GM12878 (cell line): ENCODE measurements around the gene SUFU. TPM values are rescaled to one million over a fixed set of nuclear protein-coding genes. Genes with fewer than 3 reads are reported as not detected.

Source experiments
- ATAC-seq: fragments of 200-7000 bp; cut with Tn5 transposase; 3 replicates; pipeline ENCODE4 v1.9.1; 2020; ENCODE audit warnings: mild to moderate bottlenecking, moderate library complexity
- BruUV-seq: library from RNA; stranded (reverse); fragments of 400-500 nt; replicated peaks from 2 replicates; lab custom pipeline; 2021; lab: Mats Ljungman, UMichigan
- CTCF ChIA-PET: fragments of 300-600 bp; sonication (Branson Sonifier 250); formaldehyde crosslinking; extraction: SDS; loops from one replicate; lab custom pipeline; 2021; ENCODE audit warnings: inconsistent platforms; lab: Yijun Ruan, JAX
- POLR2A ChIA-PET: fragments of 350-600 bp; formaldehyde crosslinking; extraction: SDS; loops from one replicate; lab custom pipeline; 2021; ENCODE audit warnings: inconsistent platforms; lab: Charles Lee
- RAD21 ChIA-PET: fragments of 300-600 bp; sonication (Branson Sonifier 250); formaldehyde crosslinking; loops from one replicate; lab custom pipeline; 2023; ENCODE audit warnings: antibody characterized with exemption; ENCODE audit not compliant: unreplicated experiment; lab: Charles Lee
- SMC1A ChIA-PET: fragments of 300-600 bp; sonication (Branson Sonifier 250); formaldehyde crosslinking; loops from one replicate; lab custom pipeline; 2023; ENCODE audit not compliant: unreplicated experiment, uncharacterized antibody; lab: Charles Lee
- DNase-seq: peaks from one replicate; pipeline ENCODE4 v3.0.0-alpha.2; 2011; ENCODE audit warnings: low read depth, low spot score
- FAIRE-seq: peaks from 3 replicates; lab custom pipeline; 2011; peaks lifted over from hg19 to GRCh38; lab: Jason Lieb, UNC
- H2AFZ ChIP-seq: 2 replicates; pipeline ENCODE4 v1.6.0; 2011; ENCODE audit warnings: low read depth, low read length, control low read depth; ENCODE audit not compliant: control insufficient read depth
- H3K27ac ChIP-seq: 2 replicates; pipeline ENCODE4 v1.5.1; 2011; ENCODE audit warnings: control low read depth; ENCODE audit not compliant: control insufficient read depth, insufficient read depth
- H3K27me3 ChIP-seq, 2 experiments: replicated peaks in 1 of 2; 2 replicates each; pipeline versions ENCODE4 v1.6.0 to v1.6.1; 2011; ENCODE audit warnings: low read length in 1 of 2; ENCODE audit not compliant: control insufficient read depth in 2 of 2, insufficient read depth in 2 of 2
- H3K36me3 ChIP-seq, 2 experiments: 2 replicates each; pipeline ENCODE4 v1.5.1; 2011; ENCODE audit warnings: low read length in 1 of 2; ENCODE audit not compliant: control insufficient read depth in 2 of 2, insufficient read depth in 2 of 2
- H3K4me1 ChIP-seq: 2 replicates; pipeline ENCODE4 v1.6.1; 2011; ENCODE audit warnings: mild to moderate bottlenecking, low read length, moderate library complexity, mixed read lengths; ENCODE audit not compliant: control insufficient read depth, insufficient read depth
- H3K4me2 ChIP-seq: 2 replicates; pipeline ENCODE4 v1.6.0; 2011; ENCODE audit warnings: control low read depth; ENCODE audit not compliant: control insufficient read depth, insufficient read depth
- H3K4me3 ChIP-seq: fragments of 200-600 bp; sonication (generic); 2 replicates; pipeline ENCODE4 v1.5.1; 2016
- H3K79me2 ChIP-seq: 2 replicates; pipeline ENCODE4 v1.6.0; 2011; ENCODE audit warnings: low read length; ENCODE audit not compliant: control insufficient read depth, insufficient read depth
- H3K9ac ChIP-seq: 2 replicates; pipeline ENCODE4 v1.8.0; 2011; ENCODE audit warnings: low read length, control low read depth, mixed read lengths; ENCODE audit not compliant: control insufficient read depth, insufficient read depth
- H3K9me3 ChIP-seq: replicated peaks from 3 replicates; pipeline ENCODE4 v1.5.1; 2011; ENCODE audit warnings: mild to moderate bottlenecking, low read length; ENCODE audit not compliant: control insufficient read depth, insufficient read depth
- H4K20me1 ChIP-seq: 2 replicates; pipeline ENCODE4 v1.6.0; 2011; ENCODE audit not compliant: control insufficient read depth, insufficient read depth
- BRCA1 ChIP-seq: IDR thresholded peaks from 2 replicates; pipeline ENCODE4 v1.6.1; 2011; ENCODE audit warnings: low read depth, low read length, improper control_type of control experiment
- KAT2A ChIP-seq: conservative IDR thresholded peaks from 2 replicates; pipeline ENCODE4 v1.6.1; 2011; ENCODE audit warnings: low read depth, low read length; ENCODE audit not compliant: control insufficient read depth
- POLR2AphosphoS2 ChIP-seq: IDR thresholded peaks from 2 replicates; pipeline ENCODE4 v1.6.1; 2011; ENCODE audit warnings: low read depth, mild to moderate bottlenecking, low read length, improper control_type of control experiment, moderate library complexity
- SIN3A ChIP-seq: IDR thresholded peaks from 2 replicates; pipeline ENCODE4 v1.6.1; 2012; ENCODE audit warnings: low read depth, low read length, improper control_type of control experiment
- SMAD5 ChIP-seq: IDR thresholded peaks from 2 replicates; pipeline ENCODE4 v1.6.1; 2016; ENCODE audit warnings: antibody characterized with exemption, low read depth
- SMC3 ChIP-seq: IDR thresholded peaks from 2 replicates; pipeline ENCODE4 v1.6.1; 2011; ENCODE audit warnings: low read length, improper control_type of control experiment, borderline replicate concordance
- SRF ChIP-seq, 2 experiments: IDR thresholded peaks; 2 replicates each; pipeline ENCODE4 v1.6.1; 2011; ENCODE audit warnings: low read depth in 2 of 2, low read length in 2 of 2, mild to moderate bottlenecking in 1 of 2, moderate library complexity in 1 of 2
- ZNF274 ChIP-seq: IDR thresholded peaks from one replicate; pipeline ENCODE4 v1.8.0; 2011; ENCODE audit not compliant: insufficient read length, insufficient read depth
- ZSCAN29 ChIP-seq: fragments of 450-650 bp; IDR thresholded peaks from 2 replicates; pipeline ENCODE4 v1.6.1; 2017; ENCODE audit warnings: mild to moderate bottlenecking, moderate library complexity
- WGBS: methylation state at CpG from one replicate; pipeline ENCODE4 v1.1.6; 2016; ENCODE audit warnings: low lambda C conversion rate; ENCODE audit not compliant: insufficient replicate concordance, insufficient coverage; ENCODE audit errors: missing lambda C conversion rate; 5-methylcytosine and 5-hydroxymethylcytosine counted together
- in situ Hi-C: fragments of 300-500 bp; cut with MboI; formaldehyde crosslinking; loops from 9 replicates; pipeline ENCODE4 v1.14.3; 2018; ENCODE audit warnings: mixed read lengths
- intact Hi-C: fragments of 100-400 bp; cut with micrococcal nuclease; formaldehyde crosslinking; loops from one replicate; pipeline ENCODE4 v1.14.2; 2022; ENCODE audit not compliant: unreplicated experiment
- polyA plus RNA-seq, 11 experiments: library from polyadenylated mRNA; depleted of rRNA in 4 of 11; unstranded in 6 of 11; stranded (reverse) in 5 of 11; fragments of >200 nt; fragmentation: Nextera tagmentation in 4 of 11; fragmentation: Illumina TruSeq in 1 of 11; extraction: Ambion mirVana in 4 of 11; extraction: Trizol in 1 of 11; gene quantifications; 1 replicate in 1 of 11; 2 replicates in 10 of 11; pipeline versions ENCODE4 v1.2.1 to v1.2.3, GENCODE V29; 2011 to 2016; ENCODE audit warnings: inconsistent platforms in 2 of 11, missing spikeins in 2 of 11, low read depth in 1 of 11
- total RNA-seq, 4 experiments: library from RNA; depleted of rRNA in 3 of 4; stranded (reverse); fragments of >200 nt in 3 of 4; fragmentation: Illumina TruSeq in 1 of 4; extraction: Trizol in 1 of 4; gene quantifications; 2 replicates each; pipeline versions ENCODE4 v1.2.1 to v1.2.3, GENCODE V29; 2013 to 2021
- TF ChIP-seq, protein P1 (sequence below): fragments of 150-350 bp; IDR thresholded peaks from 2 replicates; pipeline ENCODE4 v1.6.1; 2014; ENCODE audit warnings: mild to moderate bottlenecking, low read depth, low read length
- TF ChIP-seq, protein P2 (sequence below): fragments of 450-650 bp; IDR thresholded peaks from 2 replicates; pipeline ENCODE4 v1.6.1; 2014; ENCODE audit warnings: mild to moderate bottlenecking
- TF ChIP-seq, protein P3 (sequence below): fragments of 450-650 bp; IDR thresholded peaks from 2 replicates; pipeline ENCODE4 v1.6.1; 2017; ENCODE audit warnings: borderline replicate concordance
- TF ChIP-seq, protein P4 (sequence below): IDR thresholded peaks from 2 replicates; pipeline ENCODE4 v1.6.1; 2011; ENCODE audit warnings: borderline replicate concordance, low read depth, mild to moderate bottlenecking, moderate library complexity, low read length; ENCODE audit not compliant: insufficient read depth, poor library complexity, severe bottlenecking
- TF ChIP-seq, protein P5 (sequence below): fragments of 450-650 bp; IDR thresholded peaks from 2 replicates; pipeline ENCODE4 v1.6.1; 2016; ENCODE audit warnings: mild to moderate bottlenecking
- TF ChIP-seq, protein P6 (sequence below): fragments of 450-650 bp; IDR thresholded peaks from 2 replicates; pipeline ENCODE4 v1.6.1; 2016; ENCODE audit warnings: mild to moderate bottlenecking

Gene SUFU
- total and polyA plus RNA-seq, 10 of the 15 experiments (the other 5 are each of a cell fraction or from before 2014, with no cell fraction given), result 0.68 to 7.7 (median 2.4) TPM

DNA sequence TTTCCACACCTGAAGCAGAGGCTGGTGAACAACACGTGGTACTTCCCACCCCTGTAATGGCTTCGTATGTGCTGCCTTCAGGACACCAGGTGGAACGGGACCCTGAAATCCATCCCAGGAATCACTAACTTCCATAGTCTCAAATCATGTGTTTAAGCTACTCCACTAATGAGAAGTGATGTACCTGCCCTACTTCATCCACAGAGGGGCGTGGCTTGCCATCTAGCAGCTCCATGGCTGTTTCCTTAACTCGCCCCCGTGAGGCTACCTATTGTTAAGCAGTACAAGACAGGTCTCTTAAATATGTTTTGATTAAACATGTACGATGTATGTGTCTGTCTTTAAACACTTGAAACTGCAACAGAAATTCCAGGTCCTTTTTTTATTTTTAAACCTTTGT lies 178.6 kb downstream of the SUFU start (continued):
- TF ChIP-seq ZNF274, result no peak
- no peak for TF ChIP-seq SIN3A
- no peak for TF ChIP-seq SMAD5
- no peak for TF ChIP-seq ZSCAN29
- TF ChIP-seq, protein P1, sequence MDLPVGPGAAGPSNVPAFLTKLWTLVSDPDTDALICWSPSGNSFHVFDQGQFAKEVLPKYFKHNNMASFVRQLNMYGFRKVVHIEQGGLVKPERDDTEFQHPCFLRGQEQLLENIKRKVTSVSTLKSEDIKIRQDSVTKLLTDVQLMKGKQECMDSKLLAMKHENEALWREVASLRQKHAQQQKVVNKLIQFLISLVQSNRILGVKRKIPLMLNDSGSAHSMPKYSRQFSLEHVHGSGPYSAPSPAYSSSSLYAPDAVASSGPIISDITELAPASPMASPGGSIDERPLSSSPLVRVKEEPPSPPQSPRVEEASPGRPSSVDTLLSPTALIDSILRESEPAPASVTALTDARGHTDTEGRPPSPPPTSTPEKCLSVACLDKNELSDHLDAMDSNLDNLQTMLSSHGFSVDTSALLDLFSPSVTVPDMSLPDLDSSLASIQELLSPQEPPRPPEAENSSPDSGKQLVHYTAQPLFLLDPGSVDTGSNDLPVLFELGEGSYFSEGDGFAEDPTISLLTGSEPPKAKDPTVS, result no peak

DNA sequence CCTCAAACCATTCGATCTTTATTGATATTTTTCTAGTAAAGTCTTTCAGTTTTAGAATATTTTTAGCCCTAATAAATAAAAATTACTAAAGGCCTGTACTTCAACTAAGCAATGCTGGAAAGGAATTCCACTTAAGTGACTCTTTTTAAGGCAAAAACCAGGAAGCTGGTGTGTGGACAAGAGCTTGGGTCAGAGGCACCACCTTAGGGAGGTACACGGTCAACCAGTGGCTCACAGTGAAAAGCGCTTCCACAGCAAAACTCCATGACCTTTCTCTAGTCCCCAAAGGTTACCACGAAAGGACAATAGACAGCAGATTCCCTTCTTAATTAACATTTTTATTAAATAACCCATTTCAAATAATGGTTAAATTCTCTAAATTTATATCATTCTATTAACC lies 179.2 kb downstream of the SUFU start:
- H3K36me3 ChIP-seq, result peaks cover 2 to 4% of the 10 kb centered on the region in 2 experiments; a peak in 3 of 4 replicates
- no peak overlapping the region for H3K9ac ChIP-seq
- ChIA-PET CTCF (interaction anchor here (0.9 to 1.1 kb wide), 2 partner anchors 13 to 219 kb away, joined by 4 read pairs; no protein-coding TSS in a partner anchor), POLR2A (interaction anchor here (0.6 kb wide), 1 partner anchor 119 kb away, joined by 3 read pairs; no protein-coding TSS in a partner anchor), RAD21 (no interaction called here), SMC1A (interaction anchor here (0.9 to 1.7 kb wide), 2 partner anchors 18 to 29 kb away, joined by 3 to 4 read pairs; no protein-coding TSS in a partner anchor)
- H3K4me3 ChIP-seq, result no peak overlapping the region
- H3K4me2 ChIP-seq, result no peak overlapping the region
- no peaks in the 10 kb centered on the region for H3K9me3 ChIP-seq
- in situ Hi-C loops (no loop called here), intact Hi-C loops (no loop called here)
- FAIRE-seq (no peak), DNase-seq (no peak), ATAC-seq (no peak)
- WGBS, result 85% methylated on average over 4 of the region's 4 CpGs
- no peak overlapping the region for H2AFZ ChIP-seq
- 0 out of 2 replicates have a peak, but pooled peaks cover 3% of the 10 kb centered on the region for H3K4me1 ChIP-seq
- no peaks in the 10 kb centered on the region for H4K20me1 ChIP-seq
- TF ChIP-seq, protein P2, sequence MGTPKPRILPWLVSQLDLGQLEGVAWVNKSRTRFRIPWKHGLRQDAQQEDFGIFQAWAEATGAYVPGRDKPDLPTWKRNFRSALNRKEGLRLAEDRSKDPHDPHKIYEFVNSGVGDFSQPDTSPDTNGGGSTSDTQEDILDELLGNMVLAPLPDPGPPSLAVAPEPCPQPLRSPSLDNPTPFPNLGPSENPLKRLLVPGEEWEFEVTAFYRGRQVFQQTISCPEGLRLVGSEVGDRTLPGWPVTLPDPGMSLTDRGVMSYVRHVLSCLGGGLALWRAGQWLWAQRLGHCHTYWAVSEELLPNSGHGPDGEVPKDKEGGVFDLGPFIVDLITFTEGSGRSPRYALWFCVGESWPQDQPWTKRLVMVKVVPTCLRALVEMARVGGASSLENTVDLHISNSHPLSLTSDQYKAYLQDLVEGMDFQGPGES, result no peak
- TF ChIP-seq SRF (IDR thresholded peaks at IDR 0.05; ENCODE audit: low read depth in 2 of 2, low read length in 2 of 2) (no peak), SMC3 (no peak), KAT2A (no peak), BRCA1 (no peak), POLR2AphosphoS2 (no peak)
- TF ChIP-seq, protein P3, sequence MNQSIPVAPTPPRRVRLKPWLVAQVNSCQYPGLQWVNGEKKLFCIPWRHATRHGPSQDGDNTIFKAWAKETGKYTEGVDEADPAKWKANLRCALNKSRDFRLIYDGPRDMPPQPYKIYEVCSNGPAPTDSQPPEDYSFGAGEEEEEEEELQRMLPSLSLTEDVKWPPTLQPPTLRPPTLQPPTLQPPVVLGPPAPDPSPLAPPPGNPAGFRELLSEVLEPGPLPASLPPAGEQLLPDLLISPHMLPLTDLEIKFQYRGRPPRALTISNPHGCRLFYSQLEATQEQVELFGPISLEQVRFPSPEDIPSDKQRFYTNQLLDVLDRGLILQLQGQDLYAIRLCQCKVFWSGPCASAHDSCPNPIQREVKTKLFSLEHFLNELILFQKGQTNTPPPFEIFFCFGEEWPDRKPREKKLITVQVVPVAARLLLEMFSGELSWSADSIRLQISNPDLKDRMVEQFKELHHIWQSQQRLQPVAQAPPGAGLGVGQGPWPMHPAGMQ, result no peak
- TF ChIP-seq, protein P4, sequence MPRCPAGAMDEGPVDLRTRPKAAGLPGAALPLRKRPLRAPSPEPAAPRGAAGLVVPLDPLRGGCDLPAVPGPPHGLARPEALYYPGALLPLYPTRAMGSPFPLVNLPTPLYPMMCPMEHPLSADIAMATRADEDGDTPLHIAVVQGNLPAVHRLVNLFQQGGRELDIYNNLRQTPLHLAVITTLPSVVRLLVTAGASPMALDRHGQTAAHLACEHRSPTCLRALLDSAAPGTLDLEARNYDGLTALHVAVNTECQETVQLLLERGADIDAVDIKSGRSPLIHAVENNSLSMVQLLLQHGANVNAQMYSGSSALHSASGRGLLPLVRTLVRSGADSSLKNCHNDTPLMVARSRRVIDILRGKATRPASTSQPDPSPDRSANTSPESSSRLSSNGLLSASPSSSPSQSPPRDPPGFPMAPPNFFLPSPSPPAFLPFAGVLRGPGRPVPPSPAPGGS, result no peak
- TF ChIP-seq, protein P5, sequence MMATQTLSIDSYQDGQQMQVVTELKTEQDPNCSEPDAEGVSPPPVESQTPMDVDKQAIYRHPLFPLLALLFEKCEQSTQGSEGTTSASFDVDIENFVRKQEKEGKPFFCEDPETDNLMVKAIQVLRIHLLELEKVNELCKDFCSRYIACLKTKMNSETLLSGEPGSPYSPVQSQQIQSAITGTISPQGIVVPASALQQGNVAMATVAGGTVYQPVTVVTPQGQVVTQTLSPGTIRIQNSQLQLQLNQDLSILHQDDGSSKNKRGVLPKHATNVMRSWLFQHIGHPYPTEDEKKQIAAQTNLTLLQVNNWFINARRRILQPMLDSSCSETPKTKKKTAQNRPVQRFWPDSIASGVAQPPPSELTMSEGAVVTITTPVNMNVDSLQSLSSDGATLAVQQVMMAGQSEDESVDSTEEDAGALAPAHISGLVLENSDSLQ, result no peak
- TF ChIP-seq, protein P6, sequence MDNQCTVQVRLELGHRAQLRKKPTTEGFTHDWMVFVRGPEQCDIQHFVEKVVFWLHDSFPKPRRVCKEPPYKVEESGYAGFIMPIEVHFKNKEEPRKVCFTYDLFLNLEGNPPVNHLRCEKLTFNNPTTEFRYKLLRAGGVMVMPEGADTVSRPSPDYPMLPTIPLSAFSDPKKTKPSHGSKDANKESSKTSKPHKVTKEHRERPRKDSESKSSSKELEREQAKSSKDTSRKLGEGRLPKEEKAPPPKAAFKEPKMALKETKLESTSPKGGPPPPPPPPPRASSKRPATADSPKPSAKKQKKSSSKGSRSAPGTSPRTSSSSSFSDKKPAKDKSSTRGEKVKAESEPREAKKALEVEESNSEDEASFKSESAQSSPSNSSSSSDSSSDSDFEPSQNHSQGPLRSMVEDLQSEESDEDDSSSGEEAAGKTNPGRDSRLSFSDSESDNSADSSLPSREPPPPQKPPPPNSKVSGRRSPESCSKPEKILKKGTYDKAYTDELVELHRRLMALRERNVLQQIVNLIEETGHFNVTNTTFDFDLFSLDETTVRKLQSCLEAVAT, result no peak
- H3K27me3 ChIP-seq, result no peaks in the 10 kb centered on the region
- no TSS peak for BruUV-seq
- no peak overlapping the region for H3K27ac ChIP-seq
- H3K79me2 ChIP-seq, result no peaks in the 10 kb centered on the region
